Activated gamma-delta T cell treated with anti-CD3 and anti-CD28 coated beads, Interleukin-2, amount 50 U/mL, for 16 hours (primary cell): Measurements from ENCODE around the gene KRTAP10-3.

Source experiments
- DNase-seq: peaks from one replicate; pipeline ENCODE4 v3.0.0-alpha.2; 2020; ENCODE audit warnings: low read depth

KRTAP10-3 gene

GRCh38 chr21:44527983-44528633, 30.5 kb downstream of the KRTAP10-3 start:
- DNase-seq, result no peak

- no peak for DNase-seq
These were observed 31.2 kb downstream of the KRTAP10-3 start for GRCh38 chr21:44527156-44527982.

- no peak for DNase-seq
These were observed 32.2 kb downstream of the KRTAP10-3 start for GRCh38 chr21:44526096-44526997.

GRCh38 chr21:44525391-44526095, 33.1 kb downstream of the KRTAP10-3 start:
- DNase-seq, result no peak

DNA sequence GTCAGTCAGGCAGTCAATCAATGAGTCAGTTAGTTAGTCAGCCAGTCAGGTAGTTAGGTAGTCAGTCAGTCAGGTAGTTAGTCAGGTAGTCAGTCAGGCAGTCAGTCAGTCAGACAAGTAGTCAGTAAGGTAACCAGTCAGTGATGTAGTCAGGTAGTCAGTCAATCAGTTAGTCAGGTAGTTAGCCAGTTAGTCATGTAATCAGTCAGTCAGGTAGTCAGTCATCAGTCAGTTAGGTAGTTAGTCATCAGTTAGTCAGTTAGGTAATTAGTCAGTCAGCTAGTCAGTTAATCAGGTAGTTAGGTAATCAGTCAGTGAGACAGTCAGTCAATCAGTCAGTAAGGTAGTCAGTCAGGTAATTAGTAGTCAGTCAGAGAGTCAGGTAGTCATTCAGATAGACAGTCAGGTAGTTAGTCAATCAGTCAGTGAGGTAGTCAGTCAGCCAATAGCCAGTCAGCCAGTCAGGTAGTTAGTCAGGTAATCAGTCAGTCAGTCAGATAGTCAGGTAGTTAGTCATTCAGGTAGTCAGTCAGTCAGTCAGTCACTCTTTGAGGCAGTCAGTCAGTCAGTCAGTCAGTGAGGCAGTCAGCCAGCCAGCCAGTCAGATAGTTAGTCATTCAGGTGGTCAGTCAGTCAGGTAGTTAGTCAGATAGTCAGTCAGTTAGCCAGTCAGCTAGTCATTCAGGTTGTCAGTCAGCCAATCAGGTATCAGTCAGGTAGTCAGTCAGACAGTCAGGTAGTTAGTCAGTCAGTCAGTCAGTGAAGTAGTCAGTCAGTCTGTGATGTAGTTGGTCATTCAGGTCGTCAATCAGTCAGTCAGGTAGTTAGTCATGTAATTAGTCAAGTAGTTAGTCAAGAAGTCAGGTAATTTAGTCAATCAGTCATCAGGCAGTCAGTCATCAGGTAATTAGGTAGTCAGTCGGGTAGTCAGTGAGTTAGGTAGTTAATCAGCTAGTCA, 33.9 kb downstream of the KRTAP10-3 start:
- no peak for DNase-seq

GRCh38 chr21:44523567-44524413, 34.8 kb downstream of the KRTAP10-3 start:
- no peak for DNase-seq

DNA sequence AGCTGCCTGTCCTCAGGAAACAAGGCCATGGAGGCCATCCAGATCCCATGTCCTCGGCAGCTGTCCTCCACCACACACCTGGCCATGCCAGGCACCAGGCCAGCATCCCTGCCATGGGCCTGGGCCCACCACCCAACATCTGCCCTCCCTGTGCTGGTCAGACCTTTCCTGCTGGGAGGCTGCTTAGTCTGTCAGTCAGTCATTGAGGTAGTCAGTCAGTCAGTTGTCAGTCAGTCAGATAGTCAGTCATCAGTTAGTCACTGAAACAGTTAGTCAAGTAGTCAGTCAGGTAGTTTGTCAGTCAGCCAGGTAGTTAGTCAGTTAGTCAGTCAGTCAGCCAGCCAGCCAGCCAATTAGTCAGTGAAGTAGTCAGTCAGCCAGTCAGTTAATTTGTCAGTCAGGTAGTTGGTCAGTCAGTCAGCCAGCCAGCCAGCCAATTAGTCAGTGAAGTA, 35.8 kb downstream of the KRTAP10-3 start:
- DNase-seq, result no peak

- DNase-seq, result no peak
These were observed 36.5 kb downstream of the KRTAP10-3 start for GRCh38 chr21:44521928-44522752.

DNA sequence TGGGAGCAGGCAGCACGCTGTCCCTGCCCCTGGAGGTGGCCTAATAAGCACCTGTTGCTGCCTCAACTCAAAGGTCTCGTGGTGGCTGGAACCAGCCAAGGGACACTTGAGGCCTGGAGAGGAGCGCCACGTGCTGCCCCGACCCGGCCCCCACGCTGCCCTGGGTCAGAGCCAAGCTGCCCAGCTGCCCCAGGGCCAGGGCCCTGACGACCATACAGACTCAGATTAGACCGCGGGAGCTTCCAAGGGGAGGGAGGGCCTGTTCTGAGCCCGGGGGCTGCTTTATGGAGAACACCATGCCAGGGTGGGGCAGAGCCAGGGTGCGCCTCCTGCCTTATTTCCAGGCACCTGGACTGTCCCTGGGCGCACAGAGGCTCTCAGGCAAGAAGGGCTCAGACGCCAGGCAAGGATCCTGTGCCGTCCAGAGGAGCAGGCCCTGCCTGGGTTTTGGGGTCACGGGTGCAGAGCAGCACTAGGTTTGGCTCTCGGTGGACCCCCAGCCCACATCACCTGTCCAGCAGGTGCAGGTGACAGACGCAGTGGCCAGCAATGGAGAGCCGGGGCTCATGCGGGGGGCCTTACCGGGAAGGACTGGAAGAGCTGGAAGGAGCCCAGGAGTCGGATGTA, 37.2 kb downstream of the KRTAP10-3 start:
- no peak for DNase-seq

GRCh38 chr21:44520326-44521300, 38.0 kb downstream of the KRTAP10-3 start:
- no peak for DNase-seq

DNA sequence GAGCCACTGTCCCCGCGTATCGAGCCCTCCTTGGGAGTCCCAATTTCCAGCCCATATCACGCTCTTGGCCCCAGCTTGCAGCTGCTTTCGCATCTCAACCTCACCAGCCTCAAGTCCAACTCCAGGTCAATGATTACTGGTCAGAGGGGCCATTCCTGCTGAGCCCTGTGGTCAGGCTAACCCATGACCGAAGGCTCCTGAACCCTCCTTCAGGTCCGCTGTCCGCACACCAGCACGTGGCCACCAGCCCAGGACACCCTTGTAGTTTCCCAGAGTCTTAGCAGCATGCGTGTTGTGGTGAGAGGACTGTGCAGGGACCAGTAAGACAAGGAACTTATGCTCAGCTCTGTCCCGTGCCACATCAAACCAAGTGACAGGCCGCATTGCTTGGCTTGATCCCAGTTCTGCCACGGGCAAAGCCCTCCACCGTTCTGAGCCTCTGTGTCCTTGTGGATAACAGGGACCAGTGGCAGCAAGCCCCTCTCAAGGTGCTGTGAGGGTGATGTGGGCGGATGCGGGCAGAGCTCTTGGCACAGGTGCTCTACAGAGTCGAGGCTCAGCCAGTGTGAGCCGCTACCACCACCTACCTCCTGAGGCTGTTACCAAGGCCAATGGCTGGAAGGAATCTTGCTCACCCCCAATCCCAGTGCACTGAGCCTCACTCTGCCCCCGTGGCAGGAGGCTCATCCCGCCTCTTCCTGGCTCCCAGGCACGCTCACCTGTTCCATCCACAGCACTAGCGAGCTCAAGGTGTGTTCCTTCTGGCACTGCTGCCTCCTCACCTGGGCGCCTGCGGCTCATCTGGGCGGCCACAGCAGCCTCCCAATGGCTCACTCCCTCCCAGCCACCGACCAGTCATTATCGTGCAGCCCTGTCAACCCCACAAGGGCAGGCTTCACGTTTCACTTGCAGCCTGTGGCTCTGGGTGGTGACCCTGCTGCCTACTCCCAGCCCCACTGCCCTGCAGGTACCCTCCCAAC, 39.0 kb downstream of the KRTAP10-3 start:
- DNase-seq, result no peak

GRCh38 chr21:44518686-44519085, 39.9 kb downstream of the KRTAP10-3 start:
- DNase-seq, result no peak

DNA sequence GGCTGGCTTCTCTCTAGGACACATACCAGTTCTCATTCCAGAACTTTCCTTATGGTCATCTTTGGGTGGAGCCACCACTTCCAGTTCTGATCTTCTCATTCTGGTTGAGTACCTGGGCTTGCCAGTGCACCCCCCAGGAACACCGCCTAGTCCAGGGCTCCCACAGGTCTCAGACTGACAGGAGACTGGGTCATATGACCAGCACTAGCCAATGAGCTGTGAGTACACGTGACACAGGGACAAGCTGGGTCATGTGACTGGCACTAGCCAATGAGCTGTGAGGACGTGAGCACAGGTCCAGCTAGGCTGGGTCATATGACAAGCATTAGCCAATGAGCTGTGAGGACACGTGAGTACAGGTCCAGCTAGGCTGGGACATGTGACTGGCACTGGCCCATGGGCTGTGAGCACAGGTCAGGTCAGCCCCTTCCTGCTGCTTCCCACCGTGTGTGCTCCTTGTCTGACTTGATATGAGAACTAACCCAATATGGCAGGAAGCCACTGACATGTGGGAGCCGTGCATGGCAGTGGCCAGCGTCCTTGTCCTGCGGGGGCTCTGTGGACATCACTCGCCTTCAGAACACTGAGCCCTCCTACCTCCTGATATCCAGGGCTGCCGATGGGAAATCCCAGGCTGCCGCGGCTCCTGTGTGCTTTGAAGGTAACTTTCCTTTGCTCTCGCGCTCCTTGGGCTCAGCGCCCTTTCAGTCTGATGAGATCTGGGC, 41.3 kb downstream of the KRTAP10-3 start:
- DNase-seq, result no peak

- no peak for DNase-seq
These were observed 41.8 kb downstream of the KRTAP10-3 start for GRCh38 chr21:44516828-44517174.

DNA sequence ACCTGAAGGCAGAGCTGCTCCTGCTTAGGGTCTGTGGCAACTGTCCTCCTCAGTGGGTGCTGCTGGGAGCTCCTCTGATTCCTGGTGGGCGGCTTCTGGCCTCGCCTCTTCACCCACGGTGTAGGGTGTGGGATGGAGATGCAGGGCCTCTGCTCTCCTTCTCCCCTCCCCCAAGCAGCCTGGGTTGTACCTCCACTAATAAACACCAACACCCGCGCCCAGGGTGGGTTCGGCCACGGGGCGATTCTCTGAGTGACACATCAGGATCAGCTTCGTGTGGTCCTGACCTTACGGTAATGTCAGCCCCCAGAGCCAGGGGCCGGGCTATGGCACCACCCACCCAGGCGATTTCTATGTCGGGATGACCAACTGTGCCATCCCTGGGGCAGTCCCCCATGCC, 42.3 kb downstream of the KRTAP10-3 start:
- no peak for DNase-seq
